GM21786 (cell line): ENCODE measurements around the gene SDHD.

Source experiments
- ATAC-seq: cut with Tn5 transposase; IDR thresholded peaks from one replicate; pipeline ENCODE4 v1.9.1; 2021; ENCODE audit not compliant: unreplicated experiment

Gene SDHD

GRCh38 chr11:112100462-112100861 is 13.8 kb downstream of the SDHD start:
- ATAC-seq = no peak

GRCh38 chr11:112103446-112103845 is 16.8 kb downstream of the SDHD start:
- ATAC-seq = no peak

- ATAC-seq = no peak
Observed at GRCh38 chr11:112106070-112106469, 19.4 kb downstream of the SDHD start.

GRCh38 chr11:112113539-112114457 is 27.1 kb downstream of the SDHD start:
- no peak for ATAC-seq

GRCh38 chr11:112114460-112114859 is 27.8 kb downstream of the SDHD start:
- ATAC-seq = no peak

GRCh38 chr11:112115386-112115785 is 28.7 kb downstream of the SDHD start:
- ATAC-seq = no peak

GRCh38 chr11:112118176-112118575 is 31.5 kb downstream of the SDHD start:
- no peak for ATAC-seq

GRCh38 chr11:112121981-112122615 is 35.4 kb downstream of the SDHD start:
- no peak for ATAC-seq

GRCh38 chr11:112123129-112123528 is 36.5 kb downstream of the SDHD start:
- no peak for ATAC-seq

GRCh38 chr11:112127056-112127455 is 40.4 kb downstream of the SDHD start:
- ATAC-seq = no peak

- ATAC-seq = no peak
Observed at GRCh38 chr11:112128483-112129121, 41.9 kb downstream of the SDHD start.

GRCh38 chr11:112129656-112130055 is 43.0 kb downstream of the SDHD start:
- no peak for ATAC-seq

GRCh38 chr11:112132737-112133136 is 46.1 kb downstream of the SDHD start:
- ATAC-seq = no peak

GRCh38 chr11:112134473-112134872 is 47.8 kb downstream of the SDHD start:
- no peak for ATAC-seq

- no peak for ATAC-seq
Observed at GRCh38 chr11:112143597-112143996, 56.9 kb downstream of the SDHD start.
